Astrocyte (in vitro differentiated cells and primary cell): ENCODE measurements around the gene CYP26C1.

ENCODE experiments used
- EZH2 ChIP-seq: IDR thresholded peaks from 2 replicates; pipeline ENCODE4 v1.6.1; 2012; ENCODE audit warnings: mild to moderate bottlenecking, low read length, inconsistent platforms; ENCODE audit not compliant: insufficient read depth
- TF ChIP-seq, protein P1 (sequence below): IDR thresholded peaks from 2 replicates; pipeline ENCODE4 v1.5.1; 2011; ENCODE audit warnings: low read depth, mild to moderate bottlenecking, inconsistent platforms, low read length, moderate library complexity; ENCODE audit not compliant: insufficient read depth

GRCh38 chr10:93071177-93071472 lies 10.5 kb downstream of the CYP26C1 start:
- TF ChIP-seq, protein P1, sequence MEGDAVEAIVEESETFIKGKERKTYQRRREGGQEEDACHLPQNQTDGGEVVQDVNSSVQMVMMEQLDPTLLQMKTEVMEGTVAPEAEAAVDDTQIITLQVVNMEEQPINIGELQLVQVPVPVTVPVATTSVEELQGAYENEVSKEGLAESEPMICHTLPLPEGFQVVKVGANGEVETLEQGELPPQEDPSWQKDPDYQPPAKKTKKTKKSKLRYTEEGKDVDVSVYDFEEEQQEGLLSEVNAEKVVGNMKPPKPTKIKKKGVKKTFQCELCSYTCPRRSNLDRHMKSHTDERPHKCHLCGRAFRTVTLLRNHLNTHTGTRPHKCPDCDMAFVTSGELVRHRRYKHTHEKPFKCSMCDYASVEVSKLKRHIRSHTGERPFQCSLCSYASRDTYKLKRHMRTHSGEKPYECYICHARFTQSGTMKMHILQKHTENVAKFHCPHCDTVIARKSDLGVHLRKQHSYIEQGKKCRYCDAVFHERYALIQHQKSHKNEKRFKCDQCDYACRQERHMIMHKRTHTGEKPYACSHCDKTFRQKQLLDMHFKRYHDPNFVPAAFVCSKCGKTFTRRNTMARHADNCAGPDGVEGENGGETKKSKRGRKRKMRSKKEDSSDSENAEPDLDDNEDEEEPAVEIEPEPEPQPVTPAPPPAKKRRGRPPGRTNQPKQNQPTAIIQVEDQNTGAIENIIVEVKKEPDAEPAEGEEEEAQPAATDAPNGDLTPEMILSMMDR = no peak
- no peak for TF ChIP-seq EZH2
